Measurements from ENCODE around the gene TDRKH. TPM values are rescaled to one million over a fixed set of nuclear protein-coding genes. Genes with fewer than 3 reads are reported as not detected.

TDRKH gene
- total and polyA plus RNA-seq, 2 of the 13 experiments (the other 11 are each of a cell fraction or from before 2014, with no cell fraction given) = 3.9 to 5.4 TPM

GRCh38 chr1:151760597-151761385 is 29.5 kb downstream of the TDRKH start:
- in situ Hi-C loops (cut with HindIII; ENCODE audit: extremely low pct_ligation_motif_present, low pct_unique_long_range_greater_than_20kb) = no loop called here
- Histone ChIP-seq H3K9me3 (ENCODE audit: low read length) (no peaks in the 10 kb centered on the region), H3K27me3 (ENCODE audit: control insufficient read depth in 1 of 2, insufficient read depth in 2 of 2, low read length in 2 of 2) (no peaks in the 10 kb centered on the region; a peak in 1 of 5 replicates), H3K4me1 (ENCODE audit: insufficient read depth, low read length) (peaks cover 22% of the 10 kb centered on the region), H3K79me2 (ENCODE audit: insufficient read depth, low read length) (peaks cover 5% of the 10 kb centered on the region), H3K27ac (ENCODE audit: extremely low read length, insufficient read depth, low read length) (no peak overlapping the region), H4K20me1 (ENCODE audit: insufficient read depth, low read length) (no peaks in the 10 kb centered on the region), H3K4me2 (ENCODE audit: low read depth, low read length) (no peak overlapping the region), H2AFZ (ENCODE audit: low read length) (no peak overlapping the region), H3K4me3 (replicated peaks in 1 of 3; ENCODE audit: insufficient read depth in 1 of 3, low read depth in 2 of 3, low read length in 3 of 3) (no peak overlapping the region), H3K36me3 (replicated peaks in 1 of 2; ENCODE audit: control insufficient read depth in 1 of 2, insufficient read depth in 2 of 2, low read length in 2 of 2) (peaks cover 6 to 41% of the 10 kb centered on the region in 2 experiments), H3K9ac (ENCODE audit: insufficient read depth, low read depth, low read length) (no peak overlapping the region)
- TF ChIP-seq ZBTB34 (CRISPR knock-in tag; IDR thresholded peaks at IDR 0.05) = no peak
- no peak for ATAC-seq
- POLR2A ChIA-PET = no interaction called here
- 97% methylated on average over 7 of the region's 7 CpGs for WGBS (ENCODE audit: low lambda C conversion rate)
- no peak for DNase-seq (ENCODE audit: low spot score)
- intact Hi-C loops (cut with micrococcal nuclease; ENCODE audit: unreplicated experiment) = loop anchor here (10.0 kb wide), 1 partner anchor 74 kb away; the partner anchor contains the start of genes C2CD4D and RORC
- BruUV-seq (replicated peaks) = no TSS peak
- CTCF ChIA-PET (ENCODE audit: low intra/inter-chr PET ratio, low total read pairs) = no interaction called here
- no peak for FAIRE-seq

- in situ Hi-C loops (cut with HindIII; ENCODE audit: extremely low pct_ligation_motif_present, low pct_unique_long_range_greater_than_20kb) = no loop called here
- Histone ChIP-seq H2AFZ (ENCODE audit: low read length) (no peak overlapping the region), H3K27ac (ENCODE audit: extremely low read length, insufficient read depth, low read length) (no peak overlapping the region), H3K36me3 (replicated peaks in 1 of 2; ENCODE audit: control insufficient read depth in 1 of 2, insufficient read depth in 2 of 2, low read length in 2 of 2) (peaks cover 6 to 41% of the 10 kb centered on the region in 2 experiments), H3K27me3 (ENCODE audit: control insufficient read depth in 1 of 2, insufficient read depth in 2 of 2, low read length in 2 of 2) (no peaks in the 10 kb centered on the region; a peak in 1 of 5 replicates), H3K4me1 (ENCODE audit: insufficient read depth, low read length) (peaks cover 13% of the 10 kb centered on the region), H3K9ac (ENCODE audit: insufficient read depth, low read depth, low read length) (no peak overlapping the region), H3K4me2 (ENCODE audit: low read depth, low read length) (no peak overlapping the region), H3K9me3 (ENCODE audit: low read length) (no peaks in the 10 kb centered on the region), H3K4me3 (replicated peaks in 1 of 3; ENCODE audit: insufficient read depth in 1 of 3, low read depth in 2 of 3, low read length in 3 of 3) (no peak overlapping the region), H3K79me2 (ENCODE audit: insufficient read depth, low read length) (peaks cover 5% of the 10 kb centered on the region), H4K20me1 (ENCODE audit: insufficient read depth, low read length) (no peaks in the 10 kb centered on the region)
- no TSS peak for BruUV-seq (replicated peaks)
- no peak for FAIRE-seq
- DNase-seq (ENCODE audit: low spot score) = no peak
- CTCF ChIA-PET (ENCODE audit: low intra/inter-chr PET ratio, low total read pairs) = no interaction called here
- intact Hi-C loops (cut with micrococcal nuclease; ENCODE audit: unreplicated experiment) = no loop called here
- ATAC-seq = no peak
- POLR2A ChIA-PET = no interaction called here
- TF ChIP-seq ZSCAN12 (CRISPR knock-in tag; IDR thresholded peaks at IDR 0.05) (no peak), SRSF4 (IDR thresholded peaks at IDR 0.05; ENCODE audit: low read depth, low read length, poor library complexity, severe bottlenecking) (no peak), KDM4B (CRISPR knock-in tag; IDR thresholded peaks at IDR 0.05) (no peak), ZBTB14 (CRISPR knock-in tag; IDR thresholded peaks at IDR 0.05) (no peak), LBX2 (CRISPR knock-in tag; IDR thresholded peaks at IDR 0.05; ENCODE audit: borderline replicate concordance) (no peak), MXD3 (CRISPR knock-in tag; IDR thresholded peaks at IDR 0.05) (no peak), MTF1 (CRISPR knock-in tag; IDR thresholded peaks at IDR 0.05) (no peak), JDP2 (CRISPR knock-in tag; IDR thresholded peaks at IDR 0.05; ENCODE audit: borderline replicate concordance) (no peak), THAP11 (CRISPR knock-in tag; IDR thresholded peaks at IDR 0.05) (no peak), ZNF530 (CRISPR knock-in tag; IDR thresholded peaks at IDR 0.05; ENCODE audit: low read depth) (no peak), FOXM1 (CRISPR knock-in tag; IDR thresholded peaks at IDR 0.05) (no peak), ZKSCAN1 (IDR thresholded peaks at IDR 0.05; ENCODE audit: low read length) (no peak), ZMAT3 (CRISPR knock-in tag; conservative IDR thresholded peaks at IDR 0.05) (no peak)
These were observed 31.1 kb downstream of the TDRKH start for GRCh38 chr1:151759241-151759640.
